H1 (cell line): ENCODE data around the gene ACAP1. TPM values are rescaled to one million over a fixed set of nuclear protein-coding genes. Genes with fewer than 3 reads are reported as not detected.

Experiments used
- CTCF ChIA-PET: fragments of 300-600 bp; sonication (Branson Sonifier 250); formaldehyde crosslinking; loops from one replicate; lab custom pipeline; 2021; ENCODE audit not compliant: partially characterized antibody; lab: Charles Lee
- POLR2A ChIA-PET: fragments of 300-600 bp; sonication (Branson Sonifier 250); formaldehyde crosslinking; loops from one replicate; lab custom pipeline; 2021; ENCODE audit warnings: inconsistent platforms; ENCODE audit not compliant: partially characterized antibody; lab: Charles Lee
- DNase-seq, 2 experiments: peaks; one replicate each; pipeline versions ENCODE4 v3.0.0 to v3.0.0-alpha.2; 2010 to 2022; ENCODE audit warnings: low spot score in 2 of 2, low read depth in 1 of 2, mixed read lengths in 1 of 2
- FAIRE-seq: peaks from 2 replicates; lab custom pipeline; 2011; peaks lifted over from hg19 to GRCh38; lab: Jason Lieb, UNC
- H2AFZ ChIP-seq: 2 replicates; pipeline ENCODE4 v1.8.1; 2012; ENCODE audit warnings: low read length, inconsistent platforms
- H2AK5ac ChIP-seq: 2 replicates; pipeline ENCODE4 v1.6.1; 2013; ENCODE audit warnings: low read depth, low read length
- H2BK120ac ChIP-seq: replicated peaks from 2 replicates; pipeline ENCODE3; 2013; ENCODE audit warnings: low read depth, low read length, inconsistent platforms
- H2BK12ac ChIP-seq: 2 replicates; pipeline ENCODE4 v1.6.1; 2013; ENCODE audit warnings: low read depth, low read length
- H2BK15ac ChIP-seq: 2 replicates; pipeline ENCODE4 v1.6.1; 2013; ENCODE audit warnings: low read length
- H2BK20ac ChIP-seq: 2 replicates; pipeline ENCODE4 v1.6.1; 2013; ENCODE audit warnings: low read length
- H2BK5ac ChIP-seq: 2 replicates; pipeline ENCODE4 v1.6.1; 2013; ENCODE audit warnings: low read depth, low read length
- H3K14ac ChIP-seq: 2 replicates; pipeline ENCODE4 v1.6.1; 2013; ENCODE audit warnings: inconsistent platforms; ENCODE audit not compliant: insufficient read length
- H3K18ac ChIP-seq: 2 replicates; pipeline ENCODE4 v1.6.1; 2013; ENCODE audit warnings: low read length; ENCODE audit errors: extremely low read depth
- H3K23ac ChIP-seq: 2 replicates; pipeline ENCODE4 v1.6.1; 2013; ENCODE audit warnings: inconsistent platforms; ENCODE audit not compliant: insufficient read length
- H3K23me2 ChIP-seq: 2 replicates; pipeline ENCODE4 v1.6.1; 2013; ENCODE audit warnings: low read depth, low read length
- H3K27ac ChIP-seq: 2 replicates; pipeline ENCODE4 v1.6.1; 2011; ENCODE audit warnings: low read depth, low read length, inconsistent platforms
- H3K27me3 ChIP-seq, 4 experiments: replicated peaks in 1 of 4; 1 replicate in 1 of 4; 2 replicates in 3 of 4; pipeline versions ENCODE4 v1.6.1 to v1.8.1; 2011 to 2013; ENCODE audit warnings: low read length in 3 of 4, mild to moderate bottlenecking in 3 of 4, inconsistent platforms in 2 of 4, mixed read lengths in 2 of 4, moderate library complexity in 1 of 4; ENCODE audit not compliant: control insufficient read depth in 3 of 4, insufficient read depth in 3 of 4; ENCODE audit errors: extremely low read depth in 1 of 4
- H3K36me3 ChIP-seq, 4 experiments: 2 replicates each; pipeline versions ENCODE4 v1.6.1 to v1.8.1; 2011 to 2013; ENCODE audit warnings: mild to moderate bottlenecking in 4 of 4, low read length in 3 of 4, moderate library complexity in 2 of 4, control low read depth in 1 of 4, inconsistent platforms in 1 of 4; ENCODE audit not compliant: insufficient read depth in 4 of 4, control insufficient read depth in 2 of 4
- H3K4ac ChIP-seq: replicated peaks from 2 replicates; pipeline ENCODE3; 2013; ENCODE audit warnings: low read length, low read depth, mixed read lengths, inconsistent platforms; ENCODE audit not compliant: insufficient read length
- H3K4me1 ChIP-seq, 4 experiments: replicated peaks in 1 of 4; 1 replicate in 1 of 4; 2 replicates in 3 of 4; pipeline versions ENCODE4 v1.6.1 to v1.8.1; 2011 to 2013; ENCODE audit warnings: low read length in 3 of 4, inconsistent platforms in 2 of 4, mixed read lengths in 1 of 4; ENCODE audit not compliant: insufficient read depth in 4 of 4, control insufficient read depth in 3 of 4
- H3K4me2 ChIP-seq, 2 experiments: 2 replicates each; pipeline versions ENCODE4 v1.6.1 to v1.8.1; 2011 to 2013; ENCODE audit warnings: low read depth in 2 of 2, low read length in 2 of 2, control low read depth in 1 of 2, inconsistent platforms in 1 of 2, mild to moderate bottlenecking in 1 of 2; ENCODE audit not compliant: insufficient read depth in 1 of 2
- H3K4me3 ChIP-seq, 4 experiments: fragments of 200-600, 300-600 bp in 1 of 4; sonication (generic), shearing (Covaris generic), sonication (Bioruptor Twin) in 1 of 4; 2 replicates each; pipeline versions ENCODE4 v1.5.1 to v1.8.1; 2011 to 2016; ENCODE audit warnings: low read length in 4 of 4, low read depth in 3 of 4, control low read depth in 2 of 4, inconsistent platforms in 2 of 4, mild to moderate bottlenecking in 2 of 4, mixed read lengths in 1 of 4, moderate library complexity in 1 of 4; ENCODE audit not compliant: insufficient read depth in 2 of 4; ENCODE audit errors: extremely low read depth in 1 of 4
- H3K56ac ChIP-seq: replicated peaks from 2 replicates; pipeline ENCODE3; 2013; ENCODE audit warnings: low read depth, mild to moderate bottlenecking, mixed read lengths, low read length, inconsistent platforms; ENCODE audit not compliant: insufficient read length
- H3K79me1 ChIP-seq: 2 replicates; pipeline ENCODE4 v1.6.1; 2013; ENCODE audit warnings: low read depth, low read length, control low read depth
- H3K79me2 ChIP-seq, 2 experiments: 2 replicates each; pipeline versions ENCODE4 v1.6.1 to v1.8.1; 2012 to 2013; ENCODE audit warnings: low read length in 2 of 2, mild to moderate bottlenecking in 2 of 2, inconsistent platforms in 1 of 2; ENCODE audit not compliant: insufficient read depth in 2 of 2, control insufficient read depth in 1 of 2
- H3K9ac ChIP-seq, 4 experiments: replicated peaks in 1 of 4; 1 replicate in 1 of 4; 2 replicates in 3 of 4; pipeline versions ENCODE4 v1.6.1 to v1.8.1; 2011 to 2013; ENCODE audit warnings: low read depth in 3 of 4, low read length in 3 of 4, control low read depth in 2 of 4, mild to moderate bottlenecking in 2 of 4, moderate library complexity in 2 of 4, inconsistent platforms in 1 of 4; ENCODE audit errors: extremely low read depth in 1 of 4
- H3K9me3 ChIP-seq, 2 experiments: 2 replicates each; pipeline versions ENCODE4 v1.6.1 to v1.8.1; 2012 to 2013; ENCODE audit warnings: mild to moderate bottlenecking in 2 of 2, moderate library complexity in 2 of 2, control low read depth in 1 of 2, inconsistent platforms in 1 of 2, low read depth in 1 of 2, low read length in 1 of 2, mixed read lengths in 1 of 2; ENCODE audit not compliant: insufficient read depth in 2 of 2
- H4K20me1 ChIP-seq, 2 experiments: replicated peaks in 1 of 2; 2 replicates each; pipeline versions ENCODE3 to v1.8.1; 2011 to 2013; ENCODE audit warnings: inconsistent platforms in 2 of 2, low read length in 2 of 2, mild to moderate bottlenecking in 1 of 2; ENCODE audit not compliant: insufficient read depth in 2 of 2, control insufficient read depth in 1 of 2
- H4K5ac ChIP-seq: 2 replicates; pipeline ENCODE4 v1.6.1; 2013; ENCODE audit warnings: low read length, low read depth, mixed read lengths, inconsistent platforms; ENCODE audit not compliant: insufficient read length
- H4K8ac ChIP-seq: 2 replicates; pipeline ENCODE4 v1.8.0; 2013; ENCODE audit warnings: mild to moderate bottlenecking, moderate library complexity, low read length, inconsistent platforms; ENCODE audit not compliant: insufficient read depth; ENCODE audit errors: extremely low read depth
- H4K91ac ChIP-seq: replicated peaks from 2 replicates; pipeline ENCODE3; 2013; ENCODE audit warnings: low read length, mixed read lengths, inconsistent platforms; ENCODE audit not compliant: insufficient read length
- CBX8 ChIP-seq: fragments of 300-800, 300-1000 bp; sonication (generic); IDR thresholded peaks from 2 replicates; pipeline ENCODE4 v1.7.1; 2016; ENCODE audit warnings: low read depth, low read length, borderline replicate concordance
- SP1 ChIP-seq: IDR thresholded peaks from 2 replicates; pipeline ENCODE4 v1.6.1; 2011; ENCODE audit warnings: low read depth, low read length
- WGBS, 2 experiments: shearing (Covaris generic) in 1 of 2; methylation state at CpG; one replicate each; pipeline versions ENCODE4 v1.1.6 to v1.1.7; 2013 to 2015; ENCODE audit warnings: low lambda C conversion rate in 2 of 2, mixed read lengths in 2 of 2, inconsistent platforms in 1 of 2, low coverage in 1 of 2, missing lambda C conversion rate in 1 of 2; ENCODE audit not compliant: insufficient replicate concordance in 2 of 2, insufficient coverage in 1 of 2, insufficient read length in 1 of 2; ENCODE audit errors: extremely low coverage in 1 of 2, missing lambda C conversion rate in 1 of 2; 5-methylcytosine and 5-hydroxymethylcytosine counted together
- polyA plus RNA-seq, 7 experiments: library from polyadenylated mRNA; depleted of rRNA in 3 of 7; stranded (reverse) in 5 of 7; unstranded in 2 of 7; fragments of >200 nt in 5 of 7; fragments of 200-250 nt in 2 of 7; gene quantifications; 1 replicate in 5 of 7; 2 replicates in 1 of 7; 4 replicates in 1 of 7; pipeline versions ENCODE4 v1.2.1 to v1.2.3, GENCODE V29; 2011 to 2013; ENCODE audit warnings: missing spikeins in 2 of 7, mixed read lengths in 2 of 7
- total RNA-seq: library from RNA; stranded (reverse); fragmentation: NEBNext Ultra II Directional; extraction: Animal tissue kit (Norgen Biotek cat#: 25700); gene quantifications from 2 replicates; pipeline ENCODE4 v1.2.1, GENCODE V29; 2021

ACAP1 gene
- total and polyA plus RNA-seq, 2 of the 8 experiments (the other 6 are each of a cell fraction or from before 2014, with no cell fraction given) = 11.9 to 45.1 TPM

- Histone ChIP-seq H2BK120ac (no peak overlapping the region), H4K91ac (no peak overlapping the region), H2BK20ac (no peak overlapping the region), H3K4me2 (peak overlapping the region; percentile 96 to 98; a peak in 2 of 4 replicates), H3K9me3 (no peaks in the 10 kb centered on the region), H4K5ac (no peak overlapping the region), H3K23ac (no peak overlapping the region), H3K4ac (no peak overlapping the region), H3K79me2 (peaks cover 0 to 14% of the 10 kb centered on the region in 2 experiments; a peak in 2 of 4 replicates), H3K27me3 (no peaks in the 10 kb centered on the region; a peak in 1 of 7 replicates), H3K27ac (no peak overlapping the region), H3K9ac (no peak overlapping the region; a peak in 1 of 7 replicates), H3K23me2 (peaks cover 8% of the 10 kb centered on the region), H4K8ac (no peak overlapping the region), H3K14ac (no peak overlapping the region), H2AFZ (no peak overlapping the region), H2BK12ac (no peak overlapping the region), H3K4me3 (peak overlapping the region in 3 of 4 experiments; percentile 9 to 75 (median 69); a peak in 5 of 8 replicates), H4K20me1 (peaks cover 2 to 6% of the 10 kb centered on the region in 2 experiments), H2BK5ac (no peak overlapping the region)
- FAIRE-seq = no peak
- CTCF ChIA-PET = interaction anchor here (1.2 to 9.3 kb wide), 6 partner anchors 7 to 57 kb away, joined by 3 to 167 read pairs (median 7); no protein-coding TSS in a partner anchor
- POLR2A ChIA-PET = interaction anchor here (1.0 to 13.4 kb wide), 4 partner anchors 7 to 248 kb away, joined by 4 to 223 read pairs (median 22); partner anchors contain the start of genes ACAP1 and GPS2
- TF ChIP-seq CBX8 (no peak), SP1 (no peak)
- TF ChIP-seq, all 59 proteins: peak for 0
- H2BK15ac ChIP-seq = no peak overlapping the region
- no peak overlapping the region for H3K56ac ChIP-seq
- H2AK5ac ChIP-seq = no peak overlapping the region
- peaks cover 0 to 19% (median 8%) of the 10 kb centered on the region in 4 experiments; a peak in 6 of 7 replicates for H3K4me1 ChIP-seq
- no peak for DNase-seq
- H3K18ac ChIP-seq = no peak overlapping the region
- peaks cover 2% of the 10 kb centered on the region; the same call in 1 of the 2 replicates for H3K79me1 ChIP-seq
- H3K36me3 ChIP-seq = peaks cover 8 to 16% (median 14%) of the 10 kb centered on the region in 4 experiments
- 100% methylated on average over 1 of the region's 1 CpG; no CpG with 5 or more reads in 1 of the 2 experiments for WGBS, 2 experiments
Measured at GRCh38 chr17:7328009-7328408, 8.3 kb upstream of the ACAP1 start.
